H1 (cell line): ENCODE measurements around the gene TAF11L4. TPM values are rescaled to one million over a fixed set of nuclear protein-coding genes. Genes with fewer than 3 reads are reported as not detected.

ENCODE experiments used
- CTCF ChIA-PET: fragments of 300-600 bp; sonication (Branson Sonifier 250); formaldehyde crosslinking; loops from one replicate; lab custom pipeline; 2021; ENCODE audit not compliant: partially characterized antibody; lab: Charles Lee
- POLR2A ChIA-PET: fragments of 300-600 bp; sonication (Branson Sonifier 250); formaldehyde crosslinking; loops from one replicate; lab custom pipeline; 2021; ENCODE audit warnings: inconsistent platforms; ENCODE audit not compliant: partially characterized antibody; lab: Charles Lee
- DNase-seq, 2 experiments: peaks; one replicate each; pipeline versions ENCODE4 v3.0.0 to v3.0.0-alpha.2; 2010 to 2022; ENCODE audit warnings: low spot score in 2 of 2, low read depth in 1 of 2, mixed read lengths in 1 of 2
- FAIRE-seq: peaks from 2 replicates; lab custom pipeline; 2011; peaks lifted over from hg19 to GRCh38; lab: Jason Lieb, UNC
- H2AFZ ChIP-seq: 2 replicates; pipeline ENCODE4 v1.8.1; 2012; ENCODE audit warnings: low read length, inconsistent platforms
- H2AK5ac ChIP-seq: 2 replicates; pipeline ENCODE4 v1.6.1; 2013; ENCODE audit warnings: low read depth, low read length
- H2BK120ac ChIP-seq: replicated peaks from 2 replicates; pipeline ENCODE3; 2013; ENCODE audit warnings: low read depth, low read length, inconsistent platforms
- H2BK12ac ChIP-seq: 2 replicates; pipeline ENCODE4 v1.6.1; 2013; ENCODE audit warnings: low read depth, low read length
- H2BK15ac ChIP-seq: 2 replicates; pipeline ENCODE4 v1.6.1; 2013; ENCODE audit warnings: low read length
- H2BK20ac ChIP-seq: 2 replicates; pipeline ENCODE4 v1.6.1; 2013; ENCODE audit warnings: low read length
- H2BK5ac ChIP-seq: 2 replicates; pipeline ENCODE4 v1.6.1; 2013; ENCODE audit warnings: low read depth, low read length
- H3K14ac ChIP-seq: 2 replicates; pipeline ENCODE4 v1.6.1; 2013; ENCODE audit warnings: inconsistent platforms; ENCODE audit not compliant: insufficient read length
- H3K18ac ChIP-seq: 2 replicates; pipeline ENCODE4 v1.6.1; 2013; ENCODE audit warnings: low read length; ENCODE audit errors: extremely low read depth
- H3K23ac ChIP-seq: 2 replicates; pipeline ENCODE4 v1.6.1; 2013; ENCODE audit warnings: inconsistent platforms; ENCODE audit not compliant: insufficient read length
- H3K23me2 ChIP-seq: 2 replicates; pipeline ENCODE4 v1.6.1; 2013; ENCODE audit warnings: low read depth, low read length
- H3K27ac ChIP-seq: 2 replicates; pipeline ENCODE4 v1.6.1; 2011; ENCODE audit warnings: low read depth, low read length, inconsistent platforms
- H3K27me3 ChIP-seq, 4 experiments: replicated peaks in 1 of 4; 1 replicate in 1 of 4; 2 replicates in 3 of 4; pipeline versions ENCODE4 v1.6.1 to v1.8.1; 2011 to 2013; ENCODE audit warnings: low read length in 3 of 4, mild to moderate bottlenecking in 3 of 4, inconsistent platforms in 2 of 4, mixed read lengths in 2 of 4, moderate library complexity in 1 of 4; ENCODE audit not compliant: control insufficient read depth in 3 of 4, insufficient read depth in 3 of 4; ENCODE audit errors: extremely low read depth in 1 of 4
- H3K36me3 ChIP-seq, 4 experiments: 2 replicates each; pipeline versions ENCODE4 v1.6.1 to v1.8.1; 2011 to 2013; ENCODE audit warnings: mild to moderate bottlenecking in 4 of 4, low read length in 3 of 4, moderate library complexity in 2 of 4, control low read depth in 1 of 4, inconsistent platforms in 1 of 4; ENCODE audit not compliant: insufficient read depth in 4 of 4, control insufficient read depth in 2 of 4
- H3K4ac ChIP-seq: replicated peaks from 2 replicates; pipeline ENCODE3; 2013; ENCODE audit warnings: low read length, low read depth, mixed read lengths, inconsistent platforms; ENCODE audit not compliant: insufficient read length
- H3K4me1 ChIP-seq, 4 experiments: replicated peaks in 1 of 4; 1 replicate in 1 of 4; 2 replicates in 3 of 4; pipeline versions ENCODE4 v1.6.1 to v1.8.1; 2011 to 2013; ENCODE audit warnings: low read length in 3 of 4, inconsistent platforms in 2 of 4, mixed read lengths in 1 of 4; ENCODE audit not compliant: insufficient read depth in 4 of 4, control insufficient read depth in 3 of 4
- H3K4me2 ChIP-seq, 2 experiments: 2 replicates each; pipeline versions ENCODE4 v1.6.1 to v1.8.1; 2011 to 2013; ENCODE audit warnings: low read depth in 2 of 2, low read length in 2 of 2, control low read depth in 1 of 2, inconsistent platforms in 1 of 2, mild to moderate bottlenecking in 1 of 2; ENCODE audit not compliant: insufficient read depth in 1 of 2
- H3K4me3 ChIP-seq, 4 experiments: fragments of 200-600, 300-600 bp in 1 of 4; sonication (generic), shearing (Covaris generic), sonication (Bioruptor Twin) in 1 of 4; 2 replicates each; pipeline versions ENCODE4 v1.5.1 to v1.8.1; 2011 to 2016; ENCODE audit warnings: low read length in 4 of 4, low read depth in 3 of 4, control low read depth in 2 of 4, inconsistent platforms in 2 of 4, mild to moderate bottlenecking in 2 of 4, mixed read lengths in 1 of 4, moderate library complexity in 1 of 4; ENCODE audit not compliant: insufficient read depth in 2 of 4; ENCODE audit errors: extremely low read depth in 1 of 4
- H3K56ac ChIP-seq: replicated peaks from 2 replicates; pipeline ENCODE3; 2013; ENCODE audit warnings: low read depth, mild to moderate bottlenecking, mixed read lengths, low read length, inconsistent platforms; ENCODE audit not compliant: insufficient read length
- H3K79me1 ChIP-seq: 2 replicates; pipeline ENCODE4 v1.6.1; 2013; ENCODE audit warnings: low read depth, low read length, control low read depth
- H3K79me2 ChIP-seq, 2 experiments: 2 replicates each; pipeline versions ENCODE4 v1.6.1 to v1.8.1; 2012 to 2013; ENCODE audit warnings: low read length in 2 of 2, mild to moderate bottlenecking in 2 of 2, inconsistent platforms in 1 of 2; ENCODE audit not compliant: insufficient read depth in 2 of 2, control insufficient read depth in 1 of 2
- H3K9ac ChIP-seq, 4 experiments: replicated peaks in 1 of 4; 1 replicate in 1 of 4; 2 replicates in 3 of 4; pipeline versions ENCODE4 v1.6.1 to v1.8.1; 2011 to 2013; ENCODE audit warnings: low read depth in 3 of 4, low read length in 3 of 4, control low read depth in 2 of 4, mild to moderate bottlenecking in 2 of 4, moderate library complexity in 2 of 4, inconsistent platforms in 1 of 4; ENCODE audit errors: extremely low read depth in 1 of 4
- H3K9me3 ChIP-seq, 2 experiments: 2 replicates each; pipeline versions ENCODE4 v1.6.1 to v1.8.1; 2012 to 2013; ENCODE audit warnings: mild to moderate bottlenecking in 2 of 2, moderate library complexity in 2 of 2, control low read depth in 1 of 2, inconsistent platforms in 1 of 2, low read depth in 1 of 2, low read length in 1 of 2, mixed read lengths in 1 of 2; ENCODE audit not compliant: insufficient read depth in 2 of 2
- H4K20me1 ChIP-seq, 2 experiments: replicated peaks in 1 of 2; 2 replicates each; pipeline versions ENCODE3 to v1.8.1; 2011 to 2013; ENCODE audit warnings: inconsistent platforms in 2 of 2, low read length in 2 of 2, mild to moderate bottlenecking in 1 of 2; ENCODE audit not compliant: insufficient read depth in 2 of 2, control insufficient read depth in 1 of 2
- H4K5ac ChIP-seq: 2 replicates; pipeline ENCODE4 v1.6.1; 2013; ENCODE audit warnings: low read length, low read depth, mixed read lengths, inconsistent platforms; ENCODE audit not compliant: insufficient read length
- H4K8ac ChIP-seq: 2 replicates; pipeline ENCODE4 v1.8.0; 2013; ENCODE audit warnings: mild to moderate bottlenecking, moderate library complexity, low read length, inconsistent platforms; ENCODE audit not compliant: insufficient read depth; ENCODE audit errors: extremely low read depth
- H4K91ac ChIP-seq: replicated peaks from 2 replicates; pipeline ENCODE3; 2013; ENCODE audit warnings: low read length, mixed read lengths, inconsistent platforms; ENCODE audit not compliant: insufficient read length
- CBX5 ChIP-seq: fragments of 300-800, 300-1000 bp; sonication (generic); IDR thresholded peaks from 2 replicates; pipeline ENCODE4 v1.7.1; 2016; ENCODE audit warnings: antibody characterized with exemption, low read length, low read depth
- CTCF ChIP-seq, 3 experiments: IDR thresholded peaks; 1 replicate in 2 of 3; 2 replicates in 1 of 3; pipeline versions ENCODE4 v1.5.1 to v1.6.1; 2011; ENCODE audit warnings: low read length in 3 of 3, mild to moderate bottlenecking in 3 of 3, inconsistent platforms in 2 of 3, low read depth in 1 of 3, moderate library complexity in 1 of 3; ENCODE audit not compliant: insufficient read depth in 1 of 3; ENCODE audit errors: control extremely low read depth in 1 of 3
- EGR1 ChIP-seq: IDR thresholded peaks from 2 replicates; pipeline ENCODE4 v1.6.1; 2011; ENCODE audit warnings: low read depth, low read length, borderline replicate concordance
- GABPA ChIP-seq: IDR thresholded peaks from 2 replicates; pipeline ENCODE4 v1.6.1; 2011; ENCODE audit warnings: mild to moderate bottlenecking, low read length, moderate library complexity, borderline replicate concordance; ENCODE audit not compliant: insufficient read depth
- JUN ChIP-seq: IDR thresholded peaks from 2 replicates; pipeline ENCODE4 v1.6.1; 2011; ENCODE audit warnings: low read depth, mild to moderate bottlenecking, improper control_type of control experiment, low read length
- JUND ChIP-seq: IDR thresholded peaks from 2 replicates; pipeline ENCODE4 v1.6.1; 2011; ENCODE audit warnings: mild to moderate bottlenecking, improper control_type of control experiment, low read length
- KDM4A ChIP-seq: IDR thresholded peaks from one replicate; pipeline ENCODE4 v1.7.1; 2012; ENCODE audit warnings: low read depth, mild to moderate bottlenecking, moderate library complexity, low read length, inconsistent platforms; ENCODE audit not compliant: severe bottlenecking
- MAFK ChIP-seq: IDR thresholded peaks from 2 replicates; pipeline ENCODE4 v1.6.1; 2012; ENCODE audit warnings: low read depth, mild to moderate bottlenecking, improper control_type of control experiment, low read length
- POLR2AphosphoS5 ChIP-seq: IDR thresholded peaks from 2 replicates; pipeline ENCODE4 v1.6.1; 2011; ENCODE audit warnings: low read depth, low read length
- RFX5 ChIP-seq: IDR thresholded peaks from 2 replicates; pipeline ENCODE4 v1.6.1; 2011; ENCODE audit warnings: low read depth, low read length, improper control_type of control experiment, borderline replicate concordance
- RXRA ChIP-seq: IDR thresholded peaks from 2 replicates; pipeline ENCODE4 v1.6.1; 2011; ENCODE audit warnings: low read depth, mild to moderate bottlenecking, low read length, moderate library complexity; ENCODE audit not compliant: insufficient read depth
- SRF ChIP-seq: IDR thresholded peaks from 2 replicates; pipeline ENCODE4 v1.6.1; 2011; ENCODE audit warnings: mild to moderate bottlenecking, low read depth, low read length, moderate library complexity
- SUZ12 ChIP-seq: fragments of 200-600 bp; sonication (generic); IDR thresholded peaks from 2 replicates; pipeline ENCODE4 v1.6.1; 2012; ENCODE audit warnings: mild to moderate bottlenecking, inconsistent platforms, low read length, moderate library complexity, mixed read lengths
- WGBS, 2 experiments: shearing (Covaris generic) in 1 of 2; methylation state at CpG; one replicate each; pipeline versions ENCODE4 v1.1.6 to v1.1.7; 2013 to 2015; ENCODE audit warnings: low lambda C conversion rate in 2 of 2, mixed read lengths in 2 of 2, inconsistent platforms in 1 of 2, low coverage in 1 of 2, missing lambda C conversion rate in 1 of 2; ENCODE audit not compliant: insufficient replicate concordance in 2 of 2, insufficient coverage in 1 of 2, insufficient read length in 1 of 2; ENCODE audit errors: extremely low coverage in 1 of 2, missing lambda C conversion rate in 1 of 2; 5-methylcytosine and 5-hydroxymethylcytosine counted together
- polyA plus RNA-seq, 7 experiments: library from polyadenylated mRNA; depleted of rRNA in 3 of 7; stranded (reverse) in 5 of 7; unstranded in 2 of 7; fragments of >200 nt in 5 of 7; fragments of 200-250 nt in 2 of 7; gene quantifications; 1 replicate in 5 of 7; 2 replicates in 1 of 7; 4 replicates in 1 of 7; pipeline versions ENCODE4 v1.2.1 to v1.2.3, GENCODE V29; 2011 to 2013; ENCODE audit warnings: missing spikeins in 2 of 7, mixed read lengths in 2 of 7
- total RNA-seq: library from RNA; stranded (reverse); fragmentation: NEBNext Ultra II Directional; extraction: Animal tissue kit (Norgen Biotek cat#: 25700); gene quantifications from 2 replicates; pipeline ENCODE4 v1.2.1, GENCODE V29; 2021

TAF11L4 gene
- total and polyA plus RNA-seq, 2 of the 8 experiments (the other 6 are each of a cell fraction or from before 2014, with no cell fraction given) = not detected

GRCh38 chr5:17482790-17483189, 38.8 kb upstream of the TAF11L4 start:
- Histone ChIP-seq H2AFZ (no peak overlapping the region), H2BK120ac (no peak overlapping the region), H3K27ac (no peak overlapping the region), H3K56ac (no peak overlapping the region), H2BK5ac (no peak overlapping the region), H2BK15ac (no peak overlapping the region), H3K4me2 (no peak overlapping the region), H2AK5ac (no peak overlapping the region), H3K79me1 (no peaks in the 10 kb centered on the region), H4K8ac (no peak overlapping the region), H3K14ac (no peak overlapping the region), H3K36me3 (no peaks in the 10 kb centered on the region), H4K91ac (no peak overlapping the region), H3K23ac (no peak overlapping the region), H3K9me3 (no peaks in the 10 kb centered on the region), H2BK20ac (no peak overlapping the region), H2BK12ac (no peak overlapping the region), H3K23me2 (no peaks in the 10 kb centered on the region), H4K20me1 (no peaks in the 10 kb centered on the region), H3K4me1 (no peaks in the 10 kb centered on the region), H3K4me3 (no peak overlapping the region), H4K5ac (no peak overlapping the region), H3K27me3 (no peaks in the 10 kb centered on the region), H3K79me2 (no peaks in the 10 kb centered on the region), H3K9ac (no peak overlapping the region), H3K4ac (no peak overlapping the region), H3K18ac (no peak overlapping the region)
- DNase-seq = no peak
- POLR2A ChIA-PET = no interaction called here
- CTCF ChIA-PET = no interaction called here
- no peak for FAIRE-seq
- WGBS, 2 experiments = 96% methylated on average over 2 of the region's 2 CpGs; no CpG with 5 or more reads in 1 of the 2 experiments
- TF ChIP-seq GABPA (no peak), JUND (no peak), EGR1 (no peak), RFX5 (no peak), JUN (no peak), CBX5 (no peak), KDM4A (no peak), CTCF (IDR thresholded peaks at IDR 0.05; ENCODE audit: control extremely low read depth in 1 of 3, insufficient read depth in 1 of 3, low read depth in 1 of 3, low read length in 3 of 3) (no peak), SRF (no peak), MAFK (no peak), SUZ12 (no peak), RXRA (no peak), POLR2AphosphoS5 (no peak)
